Left cardiac atrium (tissue), 4 donors: Measurements from ENCODE around the gene SCAI. TPM values are rescaled to one million over a fixed set of nuclear protein-coding genes. Genes with fewer than 3 reads are reported as not detected.
A peak's percentile ranks its signal among the peaks of the same experiment; 100 is the strongest.
"Not testable (repeated sequence)": the region's sequence is repeated elsewhere in the genome, so short reads cannot be mapped to it uniquely, and the experiment has no call there.

Source experiments
- ATAC-seq, 2 donors: fragments of 200-7000 bp; cut with Tn5 transposase; one replicate each; pipeline ENCODE4 v1.9.1; 2020; ENCODE audit warnings: mild to moderate bottlenecking in 2 of 2, moderate library complexity in 2 of 2
- DNase-seq: peaks from one replicate; pipeline ENCODE4 v3.0.0-alpha.2; 2020
- intact Hi-C, 2 donors: fragments of 100-400 bp; cut with DNase I; formaldehyde crosslinking; loops; one replicate each; pipeline versions ENCODE4 v1.14.1 to v1.15.1; 2022 to 2023
- long read RNA-seq: library from polyadenylated mRNA; unstranded; transcript quantifications from one replicate; pipeline ENCODE4 v2.0.0, GENCODE V29; 2021
- total RNA-seq, 2 donors: library from RNA; stranded (reverse); fragmentation: NEBNext Ultra II Directional; extraction: Animal tissue kit (Norgen Biotek cat#: 25700); gene quantifications; one replicate each; pipeline ENCODE4 v1.2.1, GENCODE V29; 2021
- donor health status: DM: no; HTN: yes; CAD: no.
- donor health status: DM: no; HTN: yes; CAD: no; lungs with severe emphysema.
- donor health status: DM: yes; HTN: yes; CAD: no.
- donor health status: Dilated cardiomyopathy.

Gene SCAI
- total RNA-seq = 1 to 10 TPM; 5.6 to 5.8 TPM
- long read RNA-seq = 0 reads

GRCh38 chr9:125143377-125144090, at the start of gene SCAI:
TSS of gene SCAI (minus strand) at chr9:125143528. CDS start at chr9:125143437, 91 bp downstream.
- DNase-seq (peak; percentile 99), ATAC-seq (peak; percentile 100)
- intact Hi-C loops = loop anchor here in 1 of 2 donors (5.0 to 10.0 kb wide), 2 partner anchors 201 to 269 kb away; partner anchors contain the start of gene GOLGA1

DNA sequence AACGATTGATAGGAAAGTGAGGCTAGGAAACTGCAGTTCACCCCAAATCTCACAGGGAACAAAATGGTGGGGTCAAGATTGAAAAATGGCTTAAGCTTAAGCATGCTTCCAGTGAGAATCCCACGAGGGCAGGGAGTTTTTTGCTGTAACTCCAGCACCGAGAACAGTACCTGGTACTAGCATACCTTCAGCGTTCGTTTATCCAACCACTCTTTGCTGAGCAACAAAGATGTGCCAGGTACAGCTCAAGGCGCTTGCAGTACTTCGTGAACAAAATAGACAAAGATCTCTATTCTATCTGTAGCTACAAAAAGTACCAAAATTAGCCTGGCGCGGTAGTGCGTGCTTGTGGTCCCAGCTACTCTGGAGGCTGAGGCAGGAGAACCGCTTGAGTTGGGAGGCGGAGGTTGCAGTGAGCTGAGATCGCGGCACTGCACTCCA, 47.1 kb upstream of the SCAI start:
- ATAC-seq (peak in 1 of 2 donors; percentile 3), DNase-seq (no peak)
- intact Hi-C loops = no loop called here

DNA sequence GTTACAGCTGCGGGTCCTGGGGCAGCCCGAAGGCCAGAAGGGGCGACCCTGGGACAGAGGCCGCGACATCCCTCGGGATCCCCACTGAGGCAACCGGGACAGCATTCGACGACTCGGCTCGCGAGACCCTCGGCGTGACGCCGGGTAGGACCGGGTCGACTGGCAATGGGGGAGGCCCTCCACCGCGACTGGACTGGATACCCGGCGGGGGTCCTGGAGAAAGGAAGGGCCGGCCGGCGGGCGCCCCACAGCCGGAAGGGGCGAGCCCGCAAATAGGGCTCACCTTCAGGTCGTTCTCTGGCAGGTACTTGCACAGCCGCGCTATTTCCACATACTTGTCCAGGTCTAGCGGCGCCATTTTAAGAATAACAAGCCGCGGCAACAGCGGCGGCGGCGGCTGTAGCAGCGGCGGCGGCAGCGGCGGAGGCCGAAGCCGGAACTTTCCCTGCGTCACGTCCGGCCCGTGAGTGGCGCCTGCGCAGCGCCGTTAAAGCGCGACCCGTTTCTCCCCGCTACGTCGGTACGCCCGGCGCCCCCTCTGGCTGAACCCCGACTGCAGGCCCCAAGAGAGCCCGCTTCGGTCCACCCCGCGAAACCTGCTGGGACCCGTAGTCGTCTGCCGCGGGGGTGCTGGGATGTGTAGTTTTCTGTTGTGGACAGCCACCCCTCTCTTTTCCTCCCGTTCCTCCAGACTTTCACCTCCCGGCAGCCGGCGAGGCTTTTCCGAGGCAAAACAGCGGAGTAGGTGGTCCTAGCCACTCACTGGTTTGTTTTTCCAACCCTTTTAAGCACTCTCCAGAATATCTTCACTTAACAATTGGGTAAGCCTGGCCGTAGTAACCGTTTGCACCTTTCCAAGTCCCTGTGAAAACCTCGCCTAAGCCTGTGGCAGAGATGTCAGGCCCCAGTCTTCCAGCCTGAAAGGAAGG, 46.3 kb upstream of the SCAI start, which contains the start of gene PPP6C:
Gene PPP6C (minus strand): TSS at position 443 of the 929 bp plus-strand sequence. CDS start 85 bp downstream, at position 358.
- intact Hi-C loops = no loop called here
- peak; percentile 99 for DNase-seq
- ATAC-seq = peak; percentile 99

DNA sequence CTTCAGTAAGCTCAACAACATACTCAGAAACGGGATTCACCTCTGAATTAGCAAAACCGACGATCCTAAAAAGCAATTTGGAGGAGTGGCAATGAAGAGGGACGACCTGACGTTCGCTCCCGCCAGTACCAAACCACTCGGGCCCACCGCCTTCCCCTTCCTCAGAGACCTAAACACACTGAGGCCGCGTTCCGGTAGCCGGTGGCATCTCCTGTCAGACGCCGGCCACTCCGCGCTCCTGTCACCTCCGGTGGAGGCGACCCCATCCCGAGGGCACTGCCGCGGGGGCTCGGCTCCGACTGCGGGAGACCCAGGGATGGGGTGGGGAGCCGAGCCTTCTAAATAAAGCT, 45.7 kb upstream of the SCAI start:
- peak; percentile 21 to 30 for ATAC-seq
- intact Hi-C loops = no loop called here
- DNase-seq = no peak

DNA sequence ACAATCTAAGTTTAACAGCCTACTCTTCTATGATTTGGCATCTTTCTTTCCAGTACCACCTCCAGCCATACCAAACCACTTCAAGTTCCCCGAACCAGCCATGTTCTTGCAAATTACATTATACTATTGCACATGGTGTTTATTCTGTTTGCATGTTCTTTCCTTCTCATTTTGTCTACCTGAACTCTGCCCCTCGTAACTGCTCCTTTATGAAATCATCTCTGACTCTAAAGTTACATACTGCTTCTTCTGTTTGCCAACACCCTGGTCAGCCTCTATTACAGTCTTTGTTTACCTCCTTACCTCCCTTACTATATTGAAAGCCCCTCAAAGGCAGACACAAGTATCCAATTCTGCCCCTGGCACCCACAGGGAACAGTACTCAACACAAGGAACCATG, 40.2 kb upstream of the SCAI start:
- intact Hi-C loops = no loop called here
- ATAC-seq (no peak), DNase-seq (no peak)

- ATAC-seq (peak; percentile 25 to 29), DNase-seq (no peak)
- intact Hi-C loops = no loop called here
Observed at GRCh38 chr9:125183054-125183453, 39.7 kb upstream of the SCAI start.

- DNase-seq, intact Hi-C loops, ATAC-seq: not testable (repeated sequence)
Observed at GRCh38 chr9:125181756-125182155, 38.4 kb upstream of the SCAI start.

DNA sequence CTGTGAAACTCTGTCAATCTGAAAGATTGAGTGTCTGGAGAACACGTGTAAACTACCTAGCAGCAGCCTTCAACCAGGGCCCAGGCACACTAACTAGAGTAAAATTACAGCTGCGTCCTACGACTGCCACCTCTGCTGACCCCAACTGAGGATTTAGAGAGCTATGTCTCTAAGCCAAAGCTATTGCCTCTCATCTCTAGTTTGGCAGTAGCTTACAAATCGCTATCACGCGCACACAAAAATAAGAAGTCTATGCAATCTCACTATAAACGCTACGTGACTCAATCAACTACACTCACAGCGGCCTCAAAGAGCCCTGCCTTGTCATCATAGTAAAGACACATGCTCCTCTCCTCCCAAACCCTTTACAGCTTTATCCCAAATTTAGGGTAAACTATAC, 37.5 kb upstream of the SCAI start:
- intact Hi-C loops = no loop called here
- ATAC-seq (peak; percentile 32 to 60), DNase-seq (no peak)

GRCh38 chr9:125179776-125180175, 36.4 kb upstream of the SCAI start:
- DNase-seq, ATAC-seq, intact Hi-C loops: not testable (repeated sequence)

GRCh38 chr9:125177888-125178287, 34.6 kb upstream of the SCAI start:
- DNase-seq = no peak
- intact Hi-C loops = no loop called here
- ATAC-seq = no peak

- DNase-seq (no peak), ATAC-seq (no peak)
- intact Hi-C loops = no loop called here
Observed at GRCh38 chr9:125176636-125177035, 33.3 kb upstream of the SCAI start.

GRCh38 chr9:125172031-125172755, 28.9 kb upstream of the SCAI start:
- intact Hi-C loops = no loop called here
- no peak for ATAC-seq
- DNase-seq = no peak

DNA sequence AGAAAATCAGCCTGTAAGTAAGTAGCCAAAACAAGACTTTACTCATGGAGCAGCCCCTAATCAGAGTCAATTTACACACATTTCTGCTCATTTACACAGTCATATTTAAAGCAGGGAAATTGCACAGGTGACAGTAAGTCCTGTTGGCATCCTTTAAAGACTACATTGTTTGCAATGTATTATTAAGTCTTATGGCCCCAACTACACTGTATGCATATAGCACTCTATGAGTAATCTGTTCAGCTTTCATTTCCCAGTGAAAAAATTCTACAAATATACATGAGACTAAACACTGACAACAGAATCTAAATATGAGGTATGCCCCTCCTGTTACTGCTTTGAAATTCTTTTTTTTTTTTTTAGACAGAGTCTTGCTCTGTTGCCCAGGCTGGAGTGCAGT, 26.6 kb upstream of the SCAI start:
- intact Hi-C loops = no loop called here
- ATAC-seq (no peak), DNase-seq (no peak)

DNA sequence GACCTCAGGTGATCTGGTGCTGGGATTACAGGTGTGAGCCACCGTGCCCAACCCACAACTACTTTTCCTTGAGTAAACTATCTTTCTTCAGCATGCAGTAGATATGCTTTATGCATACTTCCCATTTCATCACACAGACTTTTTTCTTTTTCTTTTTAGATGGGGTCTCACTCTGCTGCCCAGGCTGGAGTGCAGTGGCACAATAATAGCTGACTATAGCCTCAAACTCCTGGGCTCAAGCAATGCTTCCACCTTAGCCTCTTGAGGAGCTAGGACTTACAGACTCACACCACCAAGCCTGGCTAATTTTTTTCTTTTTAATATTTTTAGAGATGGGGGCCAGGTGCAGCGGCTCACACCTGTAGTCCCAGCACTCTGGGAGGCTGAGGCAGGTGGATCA, 23.4 kb upstream of the SCAI start:
- intact Hi-C loops = no loop called here
- DNase-seq (no peak), ATAC-seq (no peak)

- ATAC-seq, intact Hi-C loops, DNase-seq: not testable (repeated sequence)
Observed at GRCh38 chr9:125162891-125163290, 19.6 kb upstream of the SCAI start.

- DNase-seq = no peak
- peak; percentile 26 to 71 for ATAC-seq
- intact Hi-C loops = no loop called here
Observed at GRCh38 chr9:125161284-125161918, 18.1 kb upstream of the SCAI start.

DNA sequence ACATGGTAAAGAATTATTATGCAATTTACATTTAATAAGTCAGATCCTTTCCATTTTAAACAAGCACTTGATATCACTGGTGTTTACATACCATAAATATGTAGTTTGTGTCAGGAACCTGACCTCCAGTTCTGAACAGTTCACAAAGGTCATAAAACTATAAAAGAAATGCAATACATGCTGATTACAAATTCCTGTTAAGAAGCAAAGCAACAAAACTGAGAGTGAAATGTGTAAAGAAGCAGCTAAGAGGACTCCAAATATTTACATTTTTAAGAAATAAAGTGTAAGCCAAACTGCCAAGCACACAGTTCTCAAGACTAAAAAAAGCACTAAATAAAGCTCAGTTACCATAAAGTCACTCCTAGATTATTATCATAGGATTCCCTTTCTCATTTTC, 17.4 kb upstream of the SCAI start:
- no peak for ATAC-seq
- intact Hi-C loops = no loop called here
- DNase-seq = no peak

GRCh38 chr9:125156551-125156950, 13.2 kb upstream of the SCAI start:
- DNase-seq = no peak
- intact Hi-C loops = no loop called here

More at GRCh38 chr9:125156551-125156950, 13.2 kb upstream of the SCAI start:
- no peak for ATAC-seq
